ENCODE results near the gene DCANP1. TPM values are rescaled to one million over a fixed set of nuclear protein-coding genes. Genes with fewer than 3 reads are reported as not detected.

DCANP1 gene
- total RNA-seq, 1 donor from 2014 or later = not detected

DNA sequence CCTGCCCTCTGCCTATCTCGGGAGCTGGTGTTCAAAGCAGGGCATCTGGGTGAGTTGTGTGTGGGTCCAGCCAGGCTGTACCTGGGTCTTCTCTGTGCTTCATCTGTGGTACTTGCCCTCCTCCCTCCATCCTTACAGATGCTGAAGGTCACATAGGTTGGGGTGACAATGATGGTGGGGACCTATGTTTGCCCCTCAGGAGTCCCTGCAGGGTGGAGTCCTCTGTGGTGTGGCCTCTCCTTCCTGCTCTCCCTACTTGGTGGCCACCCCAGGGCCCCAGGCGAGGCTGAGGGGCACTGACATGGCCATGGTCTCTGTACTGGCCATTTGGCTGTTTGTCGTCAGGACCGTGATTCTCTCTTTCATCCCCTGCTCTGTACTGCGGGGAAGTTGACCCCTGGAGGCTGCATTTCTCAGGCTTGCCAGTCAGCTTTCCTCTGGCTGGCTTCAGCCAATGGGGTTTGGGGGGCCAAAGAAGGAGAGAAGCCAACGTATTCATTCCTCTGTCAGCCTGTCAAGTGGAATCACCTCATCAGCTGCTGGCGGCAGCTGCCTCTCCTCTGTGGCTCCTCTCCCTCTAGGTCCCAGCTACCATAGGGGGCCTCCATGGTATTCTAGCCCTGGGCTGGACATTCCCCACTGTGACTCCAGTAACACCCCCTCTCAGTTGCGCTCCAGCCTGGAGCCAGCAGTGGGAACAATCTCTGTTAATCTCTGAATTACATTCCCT lies 4.6 kb downstream of the DCANP1 start:
- DNase-seq (ENCODE audit: low read depth) = no peak

DNA sequence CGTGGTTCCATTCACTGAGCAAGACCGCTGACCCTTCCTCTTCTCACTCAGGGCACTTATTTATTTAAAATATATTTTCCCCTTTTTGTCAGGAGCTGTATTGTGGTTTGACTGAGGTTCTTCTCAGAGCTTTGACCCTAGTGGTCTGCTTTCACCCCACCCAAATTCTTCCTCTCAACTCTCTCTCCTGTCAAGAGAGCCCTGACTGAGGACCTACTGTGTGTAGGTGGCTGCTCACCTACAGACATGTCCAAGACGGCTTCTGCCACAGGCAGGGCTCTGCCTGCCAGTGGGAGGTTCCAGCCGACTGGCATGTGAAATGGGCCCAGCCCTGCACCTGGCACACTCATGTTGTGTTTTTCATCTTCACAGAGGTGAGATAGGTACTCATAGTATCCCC lies 5.2 kb downstream of the DCANP1 start:
- DNase-seq (ENCODE audit: low read depth) = no peak

DNA sequence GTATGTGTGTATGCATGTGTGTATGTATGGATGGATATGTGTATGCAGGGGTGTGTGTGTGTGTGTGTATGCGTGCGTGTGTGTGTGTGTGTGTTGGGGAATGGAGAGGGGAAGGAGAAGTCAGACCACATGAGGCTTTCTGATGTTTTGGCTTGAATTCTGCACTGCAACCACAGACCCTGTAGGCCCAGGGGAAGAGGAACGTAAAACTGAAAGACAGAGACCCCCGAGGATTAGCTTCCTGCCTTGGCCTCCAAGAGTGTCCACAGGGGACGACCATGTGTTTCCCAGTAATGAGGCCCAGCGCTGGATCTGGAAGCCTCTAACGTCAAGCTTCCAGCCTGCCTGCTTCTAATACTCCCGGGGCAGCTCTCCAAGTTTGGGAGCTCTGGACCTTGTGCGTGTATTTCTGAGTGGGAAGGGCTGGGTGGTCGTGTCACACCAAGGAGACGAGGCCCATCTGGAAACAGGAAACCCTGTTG lies 5.8 kb downstream of the DCANP1 start:
- no peak for DNase-seq (ENCODE audit: low read depth)

GRCh38 chr5:135440916-135441315 lies 6.2 kb downstream of the DCANP1 start:
- no peak for DNase-seq (ENCODE audit: low read depth)

- DNase-seq (ENCODE audit: low read depth) = no peak
These were observed 7.6 kb downstream of the DCANP1 start for GRCh38 chr5:135439231-135440205.

DNA sequence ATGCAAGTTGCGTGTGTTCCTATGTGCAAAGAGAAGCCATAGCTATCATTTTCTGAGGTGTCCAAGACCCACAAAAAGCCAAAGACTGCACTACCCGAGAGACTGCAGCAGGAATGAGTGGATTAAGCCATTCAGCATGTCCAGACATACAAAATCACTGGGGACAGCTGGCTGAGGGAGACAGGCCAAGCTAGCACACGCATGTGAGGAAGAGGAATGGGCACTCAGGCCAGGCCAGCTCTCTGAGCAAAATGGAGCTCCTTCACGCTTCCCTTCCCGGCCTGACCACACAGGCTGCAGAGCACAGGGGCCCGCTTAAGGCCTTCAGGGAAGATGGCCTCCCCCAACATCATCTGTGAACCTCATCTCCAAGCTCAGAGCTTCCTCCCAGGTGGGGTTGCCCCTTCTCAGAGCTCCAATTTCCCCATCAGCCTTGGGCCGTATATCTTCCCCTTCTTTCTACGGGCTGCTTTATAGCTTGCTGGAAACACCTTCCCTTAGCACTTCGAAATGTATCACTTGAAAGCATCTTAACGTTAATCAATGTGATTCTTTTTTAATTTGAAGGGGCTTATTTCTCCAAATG lies 8.4 kb downstream of the DCANP1 start:
- no peak for DNase-seq (ENCODE audit: low read depth)

- DNase-seq (ENCODE audit: low read depth) = peak; percentile 73
These were observed 9.2 kb downstream of the DCANP1 start for GRCh38 chr5:135437796-135438560.

GRCh38 chr5:135437422-135437795 lies 9.7 kb downstream of the DCANP1 start:
- no peak for DNase-seq (ENCODE audit: low read depth)

DNA sequence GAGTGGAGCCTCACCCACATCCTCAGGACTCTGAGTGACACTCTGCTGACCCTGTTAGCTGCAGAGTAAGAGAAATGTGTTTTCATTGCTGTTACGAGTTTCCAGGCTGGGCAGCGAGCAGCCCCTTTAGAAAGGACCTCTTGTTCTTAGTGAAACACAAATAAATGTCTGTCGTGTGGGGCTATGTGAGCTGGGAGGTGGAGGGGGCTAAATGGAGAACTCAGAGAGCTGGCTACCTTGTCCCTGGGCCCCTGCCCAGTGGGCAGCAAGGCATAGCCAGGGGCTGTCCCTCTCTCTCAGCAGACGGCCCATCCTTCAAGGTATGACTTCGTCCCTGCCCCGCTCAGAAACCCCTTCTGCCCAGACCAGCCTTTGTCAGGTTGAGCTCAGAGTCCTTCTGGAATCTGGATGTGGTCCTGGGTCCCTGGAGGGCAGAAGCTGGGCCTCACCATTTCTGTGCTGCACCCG lies 10.2 kb downstream of the DCANP1 start:
- no peak for DNase-seq (ENCODE audit: low read depth)

GRCh38 chr5:135435467-135436330 lies 11.4 kb downstream of the DCANP1 start:
- no peak for DNase-seq (ENCODE audit: low read depth)

DNA sequence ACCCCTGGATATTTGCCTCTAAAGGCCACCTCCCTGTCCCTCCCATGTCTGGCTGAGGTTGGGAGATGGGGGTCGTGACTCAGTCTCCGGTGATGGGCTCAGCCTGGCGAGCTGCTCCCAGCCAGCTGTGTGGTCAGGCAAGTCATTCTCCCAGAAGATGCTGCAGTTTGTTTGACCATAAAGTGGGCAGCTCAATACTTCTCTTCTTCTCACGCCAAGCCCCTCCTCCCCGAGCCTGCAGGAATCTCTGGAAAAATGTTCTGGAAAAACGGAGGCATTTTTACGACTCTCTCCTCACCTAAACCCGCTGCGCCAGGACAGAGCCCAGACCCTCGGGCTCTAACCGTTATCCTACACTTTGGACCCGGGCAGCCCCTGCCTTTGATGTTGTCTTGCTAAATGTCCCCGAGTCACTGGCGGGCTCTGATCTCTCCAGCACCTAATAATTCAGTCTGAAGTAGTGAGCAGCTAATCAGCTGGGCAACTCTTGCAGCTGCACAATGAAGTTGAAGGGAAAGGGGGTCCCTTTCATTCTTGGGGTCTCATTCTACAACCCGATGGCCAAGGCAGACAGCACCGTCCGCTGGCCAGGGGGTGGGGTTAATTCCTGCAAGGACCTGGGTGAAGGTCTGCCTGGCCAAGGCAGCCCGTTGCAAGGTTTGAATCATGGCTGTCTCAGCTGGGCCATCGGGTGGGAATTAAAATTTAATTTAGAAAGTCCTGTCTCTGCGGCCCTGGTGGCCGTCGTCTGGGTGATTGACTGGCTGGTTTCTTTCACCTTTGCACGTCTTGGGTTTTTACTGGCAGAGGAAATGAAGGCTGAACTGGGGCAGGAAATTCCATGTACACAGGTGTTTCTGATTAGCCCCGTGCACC lies 12.3 kb downstream of the DCANP1 start:
- no peak for DNase-seq (ENCODE audit: low read depth)

DNA sequence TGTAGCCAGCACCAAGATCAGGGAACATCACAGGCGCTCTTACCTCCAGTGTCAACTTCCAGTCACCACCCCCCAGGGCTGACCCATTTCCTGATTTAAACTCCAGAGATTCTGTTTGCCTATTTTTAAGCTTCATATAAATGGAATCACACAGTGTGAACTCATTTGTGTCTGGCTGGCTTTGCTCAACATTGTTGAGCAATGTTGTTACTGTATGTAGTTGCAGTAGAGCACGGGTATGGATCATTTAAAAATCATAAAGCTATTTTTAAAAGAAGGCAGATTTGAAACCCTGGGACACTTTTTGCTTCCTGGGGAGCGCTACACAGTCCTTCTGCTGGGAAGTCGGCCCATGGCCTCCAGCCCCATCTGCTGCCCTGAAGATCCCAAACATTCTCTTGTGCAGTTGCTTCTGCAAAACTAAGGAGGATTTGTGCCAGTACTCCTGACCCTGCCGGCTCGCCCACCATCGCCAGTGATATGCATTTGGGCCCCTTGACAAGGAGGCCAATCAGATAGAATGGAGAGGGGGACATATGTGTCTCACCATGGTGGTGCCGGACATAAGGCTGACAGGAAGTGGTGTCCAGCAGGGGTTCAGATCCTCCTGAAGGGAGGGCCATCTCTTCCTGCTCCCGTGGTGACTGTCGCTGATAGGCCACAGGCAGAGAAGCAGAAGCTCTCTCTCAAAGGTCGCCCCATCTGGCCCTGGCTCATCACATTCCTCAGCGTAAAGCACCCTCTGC lies 13.3 kb downstream of the DCANP1 start:
- no peak for DNase-seq (ENCODE audit: low read depth)

DNA sequence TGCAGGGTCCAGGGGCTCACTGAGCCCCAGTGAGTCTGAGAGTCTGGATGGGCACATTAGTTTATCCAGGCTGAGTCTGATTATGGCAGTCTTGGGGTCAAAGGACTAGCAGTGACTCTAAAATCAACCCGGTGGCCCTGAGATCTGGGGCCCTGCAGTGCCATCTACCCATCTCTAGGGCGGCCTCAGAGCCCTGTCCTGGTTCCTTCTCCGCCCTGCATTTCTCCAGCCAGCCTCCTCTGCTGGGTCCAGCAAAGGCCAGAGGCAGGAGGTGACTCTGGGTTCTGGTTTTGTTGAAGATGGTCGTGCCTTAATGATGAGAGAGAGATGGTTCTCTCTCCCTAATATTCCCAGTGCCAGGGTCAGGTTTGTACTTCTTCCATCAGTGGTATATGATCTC lies 15.0 kb downstream of the DCANP1 start:
- no peak for DNase-seq (ENCODE audit: low read depth)

DNA sequence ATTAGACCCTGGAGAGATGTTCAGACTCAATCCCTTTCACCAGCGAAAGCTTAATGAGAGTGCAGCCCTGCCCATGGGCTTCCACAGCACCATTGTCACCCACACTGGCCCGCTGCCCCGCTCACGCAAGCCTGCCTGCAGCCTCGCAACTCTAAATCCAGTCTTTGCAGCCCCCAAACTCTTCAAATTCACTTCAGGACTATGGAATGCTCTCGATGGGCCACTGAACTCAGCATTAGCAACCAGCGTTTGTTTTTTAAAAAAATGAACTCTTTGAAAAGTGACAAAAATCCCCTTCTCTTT lies 17.1 kb downstream of the DCANP1 start:
- DNase-seq (ENCODE audit: low read depth) = no peak

DNA sequence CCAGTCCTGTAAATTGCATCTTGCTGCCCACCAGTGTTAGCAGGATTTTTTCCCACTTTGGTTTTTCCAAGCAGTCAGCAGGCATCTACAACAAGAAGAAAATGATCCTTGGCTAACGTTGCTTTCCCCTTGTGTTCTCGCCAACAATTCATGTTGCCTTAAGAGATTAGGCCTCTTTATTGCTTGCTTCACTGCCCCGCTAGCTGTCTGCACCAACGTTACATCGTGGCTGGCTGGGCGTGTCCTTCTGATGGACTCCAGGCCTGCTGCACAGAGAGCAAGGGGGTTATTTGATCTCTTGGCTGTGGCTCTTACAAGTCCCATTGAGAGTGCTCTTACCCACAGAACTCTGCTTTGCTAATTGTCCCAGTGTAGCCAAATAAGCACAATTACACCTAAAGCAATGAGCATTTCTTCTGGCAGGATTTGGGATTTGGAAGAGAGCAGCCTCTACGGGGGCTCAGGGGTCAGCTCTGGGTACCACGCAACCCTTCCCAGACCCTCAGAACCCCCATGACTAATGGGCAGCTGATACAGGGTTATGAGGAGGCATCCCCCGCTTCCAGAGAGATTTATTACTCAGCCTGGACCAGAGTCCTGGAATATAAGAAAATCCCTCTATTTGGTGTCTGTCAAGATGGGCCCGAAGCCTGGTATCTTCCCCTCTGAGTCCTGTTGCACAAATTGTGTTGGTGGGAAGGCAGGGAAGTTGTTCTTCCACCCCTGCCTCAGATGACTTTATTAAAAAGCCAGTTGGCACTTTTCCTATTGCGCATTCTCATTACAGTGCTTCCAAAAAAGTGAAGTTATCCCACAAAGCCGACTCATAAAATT lies 17.6 kb downstream of the DCANP1 start:
- no peak for DNase-seq (ENCODE audit: low read depth)

GRCh38 chr5:135428586-135428985 lies 18.6 kb downstream of the DCANP1 start:
- DNase-seq (ENCODE audit: low read depth) = no peak

DNA sequence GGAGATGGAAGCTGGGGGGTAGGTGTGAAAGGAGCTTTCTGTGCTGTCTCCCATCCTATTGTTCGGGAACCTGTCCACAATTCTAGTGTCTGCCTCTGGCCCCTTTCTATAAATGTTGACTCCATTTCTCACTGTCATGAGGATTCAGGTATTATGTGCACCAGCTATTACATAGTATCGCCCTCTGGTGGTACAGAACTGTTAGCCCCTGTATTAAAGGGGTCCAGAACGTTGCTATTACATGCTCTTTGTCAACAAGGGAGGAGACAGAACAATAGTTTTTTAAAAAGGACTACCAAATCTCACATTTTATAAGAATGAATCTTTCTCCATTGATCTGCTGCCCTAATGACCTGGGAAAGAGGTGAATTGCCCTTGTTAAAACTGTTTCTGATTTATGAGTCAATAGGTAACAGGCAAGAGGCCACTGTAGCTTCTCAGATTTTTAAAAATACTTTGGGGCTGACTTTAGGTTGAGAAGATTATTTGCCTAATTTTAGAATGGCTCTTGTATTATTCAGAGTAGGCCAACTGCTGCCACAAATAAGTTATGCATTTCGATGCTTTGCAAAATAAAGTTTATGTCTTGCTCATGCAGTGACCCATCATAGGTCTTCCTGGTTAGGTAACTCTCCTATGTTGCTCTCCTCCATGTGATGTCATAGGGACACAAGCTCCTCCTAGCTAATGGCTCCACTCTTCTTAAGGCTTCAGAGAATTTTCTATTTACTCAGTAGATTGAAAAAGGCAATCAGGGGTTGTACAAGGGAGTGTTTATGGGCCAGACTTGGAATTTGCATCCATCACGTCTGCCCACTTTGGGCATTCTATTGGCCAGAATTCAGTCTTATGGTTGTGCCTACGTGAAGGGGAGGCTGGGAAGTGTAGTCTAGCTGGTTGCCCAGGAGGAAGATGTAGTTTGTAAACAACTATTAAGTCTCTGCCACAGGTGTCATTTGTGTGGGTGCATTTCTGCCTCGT lies 20.8 kb downstream of the DCANP1 start:
- peak; percentile 59 for DNase-seq (ENCODE audit: low read depth)
